ENCODE measurements around the gene TAOK3.

TAOK3 gene

DNA sequence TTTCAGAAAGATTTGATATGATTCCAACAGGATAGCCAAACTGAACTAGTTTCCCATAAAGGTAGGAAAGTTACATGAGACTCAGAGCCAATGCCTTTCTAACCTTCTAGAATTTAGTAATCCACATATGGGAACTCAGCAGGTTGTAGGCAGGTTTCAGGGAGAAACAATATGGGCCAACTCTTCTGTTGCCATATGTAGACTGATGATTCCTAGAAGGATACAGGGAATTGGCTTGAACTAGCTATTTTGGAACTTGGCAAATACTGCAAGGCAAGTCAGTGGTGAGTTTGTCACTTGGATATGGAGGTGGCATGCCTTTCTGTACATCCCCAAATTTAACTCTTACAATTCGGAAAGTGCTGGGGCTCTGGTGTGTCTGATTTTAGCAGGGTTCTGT lies 19.1 kb upstream of the TAOK3 start:
- peaks cover 52% of the 10 kb centered on the region for H3K36me3 ChIP-seq (replicated peaks)
- in situ Hi-C loops (cut with HindIII; ENCODE audit: low pct_ligation_motif_present, low sequenced_read_pairs): no loop called here
- TF ChIP-seq, protein P1, sequence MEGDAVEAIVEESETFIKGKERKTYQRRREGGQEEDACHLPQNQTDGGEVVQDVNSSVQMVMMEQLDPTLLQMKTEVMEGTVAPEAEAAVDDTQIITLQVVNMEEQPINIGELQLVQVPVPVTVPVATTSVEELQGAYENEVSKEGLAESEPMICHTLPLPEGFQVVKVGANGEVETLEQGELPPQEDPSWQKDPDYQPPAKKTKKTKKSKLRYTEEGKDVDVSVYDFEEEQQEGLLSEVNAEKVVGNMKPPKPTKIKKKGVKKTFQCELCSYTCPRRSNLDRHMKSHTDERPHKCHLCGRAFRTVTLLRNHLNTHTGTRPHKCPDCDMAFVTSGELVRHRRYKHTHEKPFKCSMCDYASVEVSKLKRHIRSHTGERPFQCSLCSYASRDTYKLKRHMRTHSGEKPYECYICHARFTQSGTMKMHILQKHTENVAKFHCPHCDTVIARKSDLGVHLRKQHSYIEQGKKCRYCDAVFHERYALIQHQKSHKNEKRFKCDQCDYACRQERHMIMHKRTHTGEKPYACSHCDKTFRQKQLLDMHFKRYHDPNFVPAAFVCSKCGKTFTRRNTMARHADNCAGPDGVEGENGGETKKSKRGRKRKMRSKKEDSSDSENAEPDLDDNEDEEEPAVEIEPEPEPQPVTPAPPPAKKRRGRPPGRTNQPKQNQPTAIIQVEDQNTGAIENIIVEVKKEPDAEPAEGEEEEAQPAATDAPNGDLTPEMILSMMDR (IDR thresholded peaks at IDR 0.05; ENCODE audit: low read depth, low read length, missing control alignments): no peak
- DNase-seq: no peak
- H3K27me3 ChIP-seq (replicated peaks): no peaks in the 10 kb centered on the region
- H3K27ac ChIP-seq: no peak overlapping the region
- no peak overlapping the region for H3K4me3 ChIP-seq (ENCODE audit: low read depth, low read length)

DNA sequence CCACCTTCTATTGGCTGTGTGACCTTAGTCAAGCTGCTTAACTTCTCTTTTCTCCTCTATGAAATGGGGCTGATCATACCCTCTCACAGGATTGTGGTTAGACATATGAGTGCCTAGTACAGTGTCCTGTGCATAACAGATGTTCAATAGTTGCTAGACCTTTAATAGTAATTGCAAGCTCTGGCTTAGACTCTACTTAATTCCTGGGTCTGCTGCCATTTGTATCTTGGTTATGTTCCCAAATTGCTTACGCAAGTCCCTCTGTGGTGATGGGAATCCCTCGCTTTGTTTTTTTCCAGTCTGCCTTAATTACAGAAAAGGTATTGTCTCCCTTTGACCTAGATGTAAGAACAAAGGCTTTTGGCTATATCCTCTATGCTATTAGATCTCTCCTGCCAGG lies 18.7 kb upstream of the TAOK3 start:
- H3K36me3 ChIP-seq (replicated peaks): peaks cover 56% of the 10 kb centered on the region
- H3K4me3 ChIP-seq (ENCODE audit: low read depth, low read length): no peak overlapping the region
- TF ChIP-seq, protein P1 (IDR thresholded peaks at IDR 0.05; ENCODE audit: low read depth, low read length, missing control alignments): no peak

DNA sequence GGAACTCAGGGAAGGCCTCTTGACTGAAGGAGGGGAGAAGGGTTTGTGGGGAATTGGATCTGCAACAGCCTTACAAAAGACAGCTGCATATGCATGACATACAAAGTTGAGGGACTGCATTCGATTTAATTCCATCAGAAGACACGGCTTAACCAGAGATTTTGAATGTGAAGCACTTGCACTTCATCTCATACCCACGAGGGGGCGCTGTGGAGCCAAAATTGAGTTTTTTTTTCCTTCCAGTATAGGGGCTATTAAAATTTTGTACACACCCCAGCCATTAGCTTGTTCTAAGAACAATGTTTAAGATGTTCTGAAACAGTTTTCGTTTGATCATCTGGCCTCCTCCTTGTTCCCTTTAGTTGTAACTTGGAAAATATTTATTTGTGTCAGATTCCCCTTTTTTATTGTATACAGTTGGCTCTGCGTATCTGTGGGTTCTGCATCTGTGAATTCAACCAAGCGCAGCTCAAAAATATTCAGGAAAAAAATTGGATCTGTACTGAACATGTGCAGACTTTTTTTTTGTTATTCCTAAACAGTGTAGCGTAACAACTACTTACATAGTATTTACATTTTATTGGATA lies 5.3 kb upstream of the TAOK3 start:
- peak; percentile 50 for DNase-seq
- in situ Hi-C loops (cut with HindIII; ENCODE audit: low pct_ligation_motif_present, low sequenced_read_pairs): no loop called here
- TF ChIP-seq, protein P1 (IDR thresholded peaks at IDR 0.05; ENCODE audit: low read depth, low read length, missing control alignments): peak; percentile 92
- H3K27ac ChIP-seq: no peak overlapping the region
- peak overlapping the region; percentile 84 for H3K4me3 ChIP-seq (ENCODE audit: low read depth, low read length)
- peaks cover 15% of the 10 kb centered on the region for H3K36me3 ChIP-seq (replicated peaks)
- H3K27me3 ChIP-seq (replicated peaks): no peaks in the 10 kb centered on the region

More for the DNA sequence above, 18.7 kb upstream of the TAOK3 start:
- Histone ChIP-seq H3K27ac (no peak overlapping the region), H3K27me3 (replicated peaks) (no peaks in the 10 kb centered on the region)
- no peak for DNase-seq
- in situ Hi-C loops (cut with HindIII; ENCODE audit: low pct_ligation_motif_present, low sequenced_read_pairs): no loop called here

DNA sequence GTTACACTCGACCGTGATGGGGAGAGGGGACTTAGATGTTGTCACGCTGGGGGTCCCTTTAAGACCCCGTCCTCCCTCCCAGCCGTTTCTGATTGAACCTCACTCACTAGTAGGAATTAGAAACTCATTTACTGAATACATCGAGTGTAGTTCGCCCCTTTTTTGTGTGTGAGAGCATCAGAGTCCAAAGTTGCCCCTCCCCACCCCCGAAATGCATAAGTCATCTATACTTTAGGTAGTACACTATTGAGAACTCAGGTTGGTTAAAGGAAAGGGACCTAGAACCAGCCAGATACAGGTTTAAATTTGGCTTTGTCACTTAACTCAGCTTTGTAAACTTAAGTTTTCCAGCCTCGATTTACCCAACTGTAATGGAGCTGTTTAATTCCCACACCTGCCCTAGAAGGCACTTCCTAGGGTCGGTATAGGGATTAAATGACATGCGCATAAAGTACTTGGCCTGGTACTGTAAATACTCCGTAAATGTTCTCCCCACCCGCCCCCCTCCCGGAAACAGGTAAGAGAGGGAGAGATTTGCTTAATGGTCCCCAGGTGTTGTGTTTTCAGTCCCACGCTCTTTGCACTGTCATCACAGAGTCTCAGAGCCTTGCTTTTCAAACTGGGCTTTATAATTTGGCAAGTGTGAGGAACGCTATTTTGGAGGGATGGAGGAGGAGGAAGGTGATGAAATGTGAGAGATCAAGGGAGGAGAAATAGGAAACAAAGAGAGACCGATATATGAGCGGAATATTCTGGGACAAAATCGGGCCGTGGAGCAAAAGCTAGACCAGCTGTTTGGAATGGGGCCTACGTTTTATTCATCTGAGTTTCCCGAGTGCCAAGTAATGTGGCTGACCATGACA lies 4.5 kb upstream of the TAOK3 start:
- Histone ChIP-seq H3K27me3 (replicated peaks) (no peaks in the 10 kb centered on the region), H3K27ac (no peak overlapping the region), H3K4me3 (ENCODE audit: low read depth, low read length) (peak overlapping the region; percentile 84), H3K36me3 (replicated peaks) (peaks cover 14% of the 10 kb centered on the region)
- TF ChIP-seq, protein P1 (IDR thresholded peaks at IDR 0.05; ENCODE audit: low read depth, low read length, missing control alignments): no peak
- DNase-seq: no peak
- in situ Hi-C loops (cut with HindIII; ENCODE audit: low pct_ligation_motif_present, low sequenced_read_pairs): no loop called here

DNA sequence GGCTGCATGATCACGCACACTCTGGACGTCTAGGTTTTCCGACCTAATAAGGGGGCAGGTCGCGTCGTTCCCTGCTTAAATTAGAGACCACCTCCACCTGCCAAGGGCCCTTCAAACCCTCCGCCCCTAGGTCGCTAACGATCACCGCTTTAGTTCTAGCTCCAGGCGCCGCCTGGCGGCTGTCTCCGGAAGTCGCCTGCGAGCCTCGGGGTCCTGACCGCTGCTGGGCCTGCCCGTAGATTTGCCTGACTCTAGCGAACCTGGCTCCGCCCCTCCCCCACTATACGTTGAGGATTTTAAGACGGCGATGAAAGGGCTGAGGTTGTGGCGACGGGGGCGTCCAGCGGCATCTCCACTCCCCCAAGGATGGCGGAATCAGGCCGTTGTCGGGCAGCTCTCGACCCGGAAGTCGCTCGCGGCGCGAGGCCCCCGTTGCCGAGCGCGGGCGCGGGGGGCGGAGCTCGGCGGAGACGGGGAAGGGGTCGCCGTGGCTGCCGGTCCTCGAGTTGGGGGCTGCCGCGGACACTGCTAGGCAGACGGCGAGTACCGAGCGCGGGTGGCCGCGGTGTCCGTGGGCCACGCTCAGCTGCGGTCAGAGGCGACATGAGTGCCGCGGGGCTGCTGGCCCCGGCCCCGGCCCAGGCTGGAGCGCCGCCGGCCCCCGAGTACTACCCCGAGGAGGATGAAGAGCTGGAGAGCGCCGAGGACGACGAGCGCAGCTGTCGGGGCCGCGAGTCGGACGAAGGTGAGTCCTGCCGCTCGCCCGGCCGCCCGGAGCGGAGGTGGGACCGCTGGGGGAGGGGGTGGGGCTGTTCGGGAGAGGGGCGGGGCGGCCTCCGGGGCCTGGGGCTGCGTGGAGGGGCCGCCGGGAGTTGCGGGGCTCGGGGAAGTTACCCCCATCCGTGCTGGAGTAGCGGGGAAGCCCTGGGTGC lies 3.6 kb upstream of the TAOK3 start, which contains the start of gene SUDS3:
SUDS3 (plus strand) TSS at position 467 of the 932 bp plus-strand sequence; CDS start at position 604, 137 bp downstream.
- TF ChIP-seq, protein P1 (IDR thresholded peaks at IDR 0.05; ENCODE audit: low read depth, low read length, missing control alignments): peak; percentile 98
- in situ Hi-C loops (cut with HindIII; ENCODE audit: low pct_ligation_motif_present, low sequenced_read_pairs): no loop called here
- Histone ChIP-seq H3K4me3 (ENCODE audit: low read depth, low read length) (peak within 1 kb of the TSS; percentile 84), H3K36me3 (replicated peaks) (peaks cover 13% of the 10 kb centered on the region), H3K27me3 (replicated peaks) (no peaks in the 10 kb centered on the region), H3K27ac (peak within 1 kb of the TSS; percentile 95)
- DNase-seq: peak; percentile 75

Measured in brain microvascular endothelial cell (primary cell).